Activated B cell treated with CpG ODN at 0.5 μM for 24 hours (primary cell): ENCODE results near the gene CNOT10. TPM values are rescaled to one million over a fixed set of nuclear protein-coding genes. Genes with fewer than 3 reads are reported as not detected.
A peak's percentile ranks its signal among the peaks of the same experiment; 100 is the strongest.
"Not testable (repeated sequence)": the region's sequence is repeated elsewhere in the genome, so short reads cannot be mapped to it uniquely, and the experiment has no call there.

Experiments
- ATAC-seq: fragments of 200-7000 bp; cut with Tn5 transposase; one replicate; pipeline ENCODE4 v1.10.0; 2021; ENCODE audit warnings: low read depth, mild to moderate bottlenecking, moderate library complexity
- CTCF ChIA-PET: fragments of 350-600 bp; sonication (Branson Sonifier 250); formaldehyde crosslinking; loops from one replicate; lab custom pipeline; 2021; ENCODE audit warnings: antibody characterized with exemption; lab: Charles Lee
- POLR2A ChIA-PET: fragments of 350-600 bp; sonication (Branson Sonifier 250); formaldehyde crosslinking; loops from one replicate; lab custom pipeline; 2021; ENCODE audit warnings: antibody characterized with exemption; lab: Charles Lee
- DNase-seq: peaks from one replicate; pipeline ENCODE4 v3.0.0; 2022
- H3K27ac Mint-ChIP-seq: one replicate; pipeline ENCODE4 v1.8.0; 2020; ENCODE audit warnings: mixed read lengths
- H3K27me3 Mint-ChIP-seq: one replicate; pipeline ENCODE4 v1.8.0; 2021; ENCODE audit warnings: mixed read lengths
- H3K36me3 Mint-ChIP-seq: one replicate; pipeline ENCODE4 v1.8.0; 2021; ENCODE audit warnings: low read depth, mixed read lengths
- H3K4me1 Mint-ChIP-seq: one replicate; pipeline ENCODE4 v1.8.0; 2021; ENCODE audit warnings: mixed read lengths
- H3K4me3 Mint-ChIP-seq: one replicate; pipeline ENCODE4 v1.8.0; 2020; ENCODE audit warnings: mild to moderate bottlenecking, mixed read lengths
- H3K9me3 Mint-ChIP-seq: one replicate; pipeline ENCODE4 v1.8.0; 2020; ENCODE audit warnings: mixed read lengths
- intact Hi-C: fragments of 100-400 bp; cut with micrococcal nuclease; formaldehyde crosslinking; loops from one replicate; pipeline ENCODE4 v1.15.1; 2024
- total RNA-seq: library from RNA; stranded (reverse); gene quantifications from 2 replicates; pipeline ENCODE4 v1.2.3, GENCODE V29; 2022
- TF ChIP-seq, protein P1 (sequence below): fragments of 200-600 bp; IDR thresholded peaks from one replicate; pipeline ENCODE4 v1.8.0; 2022; ENCODE audit warnings: antibody characterized with exemption, mild to moderate bottlenecking

CNOT10 gene
- total RNA-seq, 1 donor from 2014 or later, result 48.0 TPM

- ChIA-PET CTCF (interaction anchor here (0.7 to 1.0 kb wide), 3 partner anchors 47 to 272 kb away, joined by 3 read pairs; no protein-coding TSS in a partner anchor), POLR2A (no interaction called here)
- peaks cover under 1% of the 10 kb centered on the region for H3K36me3 Mint-ChIP-seq
- H3K4me1 Mint-ChIP-seq, result peaks cover 5% of the 10 kb centered on the region
- H3K27ac Mint-ChIP-seq, result no peak overlapping the region
- H3K9me3 Mint-ChIP-seq, result no peaks in the 10 kb centered on the region
- ATAC-seq, result peak; percentile 91
- H3K27me3 Mint-ChIP-seq, result no peaks in the 10 kb centered on the region
- peak overlapping the region; percentile 90 for H3K4me3 Mint-ChIP-seq
- TF ChIP-seq, protein P1, sequence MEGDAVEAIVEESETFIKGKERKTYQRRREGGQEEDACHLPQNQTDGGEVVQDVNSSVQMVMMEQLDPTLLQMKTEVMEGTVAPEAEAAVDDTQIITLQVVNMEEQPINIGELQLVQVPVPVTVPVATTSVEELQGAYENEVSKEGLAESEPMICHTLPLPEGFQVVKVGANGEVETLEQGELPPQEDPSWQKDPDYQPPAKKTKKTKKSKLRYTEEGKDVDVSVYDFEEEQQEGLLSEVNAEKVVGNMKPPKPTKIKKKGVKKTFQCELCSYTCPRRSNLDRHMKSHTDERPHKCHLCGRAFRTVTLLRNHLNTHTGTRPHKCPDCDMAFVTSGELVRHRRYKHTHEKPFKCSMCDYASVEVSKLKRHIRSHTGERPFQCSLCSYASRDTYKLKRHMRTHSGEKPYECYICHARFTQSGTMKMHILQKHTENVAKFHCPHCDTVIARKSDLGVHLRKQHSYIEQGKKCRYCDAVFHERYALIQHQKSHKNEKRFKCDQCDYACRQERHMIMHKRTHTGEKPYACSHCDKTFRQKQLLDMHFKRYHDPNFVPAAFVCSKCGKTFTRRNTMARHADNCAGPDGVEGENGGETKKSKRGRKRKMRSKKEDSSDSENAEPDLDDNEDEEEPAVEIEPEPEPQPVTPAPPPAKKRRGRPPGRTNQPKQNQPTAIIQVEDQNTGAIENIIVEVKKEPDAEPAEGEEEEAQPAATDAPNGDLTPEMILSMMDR, result peak; percentile 80
- DNase-seq, result peak; percentile 71
- intact Hi-C loops, result loop anchor here (1.0 to 10.0 kb wide), 4 partner anchors 49 to 604 kb away; partner anchors contain the start of gene CRTAP
Observed at GRCh38 chr3:32781211-32781968, 96.4 kb downstream of the CNOT10 start.

- POLR2A ChIA-PET, result interaction anchor here (0.6 kb wide), 1 partner anchor 224 kb away, joined by 6 read pairs; no protein-coding TSS in a partner anchor
- intact Hi-C loops, result loop anchor here (1.0 to 10.0 kb wide), 4 partner anchors 49 to 605 kb away; partner anchors contain the start of gene CRTAP
- DNase-seq, H3K36me3 Mint-ChIP-seq, H3K27me3 Mint-ChIP-seq, ATAC-seq, H3K4me1 Mint-ChIP-seq, H3K9me3 Mint-ChIP-seq, H3K27ac Mint-ChIP-seq: not testable (repeated sequence)
- CTCF ChIA-PET, result interaction anchor here (0.8 kb wide), 1 partner anchor 272 kb away, joined by 3 read pairs; no protein-coding TSS in a partner anchor
- H3K4me3 Mint-ChIP-seq, result peak overlapping the region; percentile 52
Observed at GRCh38 chr3:32781969-32782270, 96.9 kb downstream of the CNOT10 start.

GRCh38 chr3:32782407-32782806, 97.4 kb downstream of the CNOT10 start:
- TF ChIP-seq, protein P1, result no peak
- intact Hi-C loops, result loop anchor here (5.0 to 10.0 kb wide), 2 partner anchors 332 to 605 kb away; partner anchors contain the start of gene CRTAP

GRCh38 chr3:32791833-32792232, 106.8 kb downstream of the CNOT10 start:
- intact Hi-C loops, result no loop called here
- TF ChIP-seq, protein P1, result no peak
- ATAC-seq, result no peak
- ChIA-PET POLR2A (no interaction called here), CTCF (no interaction called here)
- no peaks in the 10 kb centered on the region for H3K9me3 Mint-ChIP-seq
- peaks cover 3% of the 10 kb centered on the region for H3K27me3 Mint-ChIP-seq
- no peaks in the 10 kb centered on the region for H3K36me3 Mint-ChIP-seq
- H3K4me3 Mint-ChIP-seq, result no peak overlapping the region
- no peak for DNase-seq
- no peaks in the 10 kb centered on the region for H3K4me1 Mint-ChIP-seq
- H3K27ac Mint-ChIP-seq, result no peak overlapping the region

More at GRCh38 chr3:32782407-32782806, 97.4 kb downstream of the CNOT10 start:
- ATAC-seq (no peak), DNase-seq (no peak)
- POLR2A ChIA-PET, result interaction anchor here (0.5 to 0.6 kb wide), 2 partner anchors 224 to 264 kb away, joined by 3 to 6 read pairs; no protein-coding TSS in a partner anchor
- Mint-ChIP-seq H3K4me1 (peaks cover 5% of the 10 kb centered on the region), H3K27me3 (no peaks in the 10 kb centered on the region), H3K27ac (no peak overlapping the region), H3K36me3 (no peaks in the 10 kb centered on the region), H3K9me3 (no peaks in the 10 kb centered on the region), H3K4me3 (peak overlapping the region; percentile 52)
- CTCF ChIA-PET, result interaction anchor here (0.7 to 0.8 kb wide), 2 partner anchors 273 to 274 kb away, joined by 3 read pairs; no protein-coding TSS in a partner anchor

DNA sequence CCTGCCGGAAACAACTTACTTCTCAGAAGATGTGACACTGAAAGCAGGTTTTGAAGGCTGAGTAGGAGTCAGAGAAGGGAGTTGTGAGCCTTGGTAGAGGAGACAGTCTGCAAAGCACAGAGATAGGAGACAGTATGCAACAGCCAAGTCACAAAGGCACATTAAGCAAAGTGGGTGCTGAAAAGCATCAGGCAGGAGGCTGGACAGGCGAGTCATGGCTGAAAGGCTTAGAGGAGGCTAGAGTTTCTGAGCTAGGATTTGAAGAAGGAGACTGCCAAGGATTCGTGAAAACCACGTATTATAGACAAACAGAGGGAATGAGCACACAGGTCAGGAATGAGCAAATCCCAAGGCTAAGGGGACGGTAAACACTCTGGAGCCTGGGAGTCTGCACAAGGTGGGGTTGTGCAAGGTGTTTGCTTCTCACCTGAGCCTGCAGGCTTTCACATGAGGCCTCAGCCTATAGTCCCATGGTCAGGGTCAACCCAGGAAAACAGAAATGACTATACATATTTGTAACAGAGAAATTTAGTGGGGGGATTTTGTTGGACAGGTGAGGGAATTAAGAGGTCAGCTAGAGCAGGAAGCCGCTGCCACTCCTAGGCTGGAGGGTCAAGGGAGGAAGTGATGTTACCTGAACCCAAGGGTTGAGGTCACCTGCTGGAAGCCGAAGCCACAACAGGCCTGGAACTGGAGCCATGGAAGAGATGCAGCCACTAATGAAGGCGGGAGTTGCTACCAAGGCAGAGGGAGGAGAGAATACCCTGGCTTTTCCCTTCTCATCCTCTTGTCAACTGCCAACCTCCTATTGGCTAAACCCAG, 109.7 kb downstream of the CNOT10 start:
- peaks cover 3% of the 10 kb centered on the region for H3K27me3 Mint-ChIP-seq
- DNase-seq (no peak), ATAC-seq (no peak)
- TF ChIP-seq, protein P1, result no peak
- no peak overlapping the region for H3K27ac Mint-ChIP-seq
- intact Hi-C loops, result no loop called here
- H3K4me3 Mint-ChIP-seq, result no peak overlapping the region
- H3K9me3 Mint-ChIP-seq, result no peaks in the 10 kb centered on the region
- CTCF ChIA-PET, result no interaction called here
- H3K36me3 Mint-ChIP-seq, result no peaks in the 10 kb centered on the region
- POLR2A ChIA-PET, result no interaction called here
- no peaks in the 10 kb centered on the region for H3K4me1 Mint-ChIP-seq

DNA sequence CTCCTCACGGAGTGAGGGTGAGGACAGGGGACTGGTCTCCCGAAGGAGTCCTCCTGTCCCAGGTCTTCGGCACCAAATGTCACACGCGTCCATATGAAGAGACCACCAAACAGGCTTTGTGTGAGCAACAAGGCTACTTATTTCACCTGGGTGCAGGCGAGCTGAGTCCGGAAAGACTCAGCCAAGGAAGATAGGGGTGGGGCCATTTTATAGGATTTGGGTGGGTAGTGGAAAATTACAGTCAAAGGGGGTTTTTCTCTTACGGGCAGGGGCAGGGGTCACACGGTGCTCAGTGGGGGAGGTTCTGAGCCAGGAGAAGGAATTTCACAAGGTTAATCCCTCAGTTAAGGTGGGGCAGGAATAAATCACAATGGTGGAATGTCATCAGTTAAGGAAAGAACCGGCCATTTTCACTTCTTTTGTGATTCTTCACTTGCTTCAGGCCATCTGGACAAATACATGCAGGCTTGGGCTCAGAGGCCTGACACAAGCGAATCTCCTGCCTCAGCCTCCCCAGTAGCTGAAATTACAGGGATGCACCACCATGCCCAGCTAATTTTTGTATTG, 111.5 kb downstream of the CNOT10 start:
- H3K9me3 Mint-ChIP-seq, H3K27ac Mint-ChIP-seq, H3K36me3 Mint-ChIP-seq, CTCF ChIA-PET, DNase-seq, POLR2A ChIA-PET, H3K4me1 Mint-ChIP-seq, H3K27me3 Mint-ChIP-seq, intact Hi-C loops, ATAC-seq, H3K4me3 Mint-ChIP-seq: not testable (repeated sequence)
